ENCODE results near the gene URM1.

Gene URM1

DNA sequence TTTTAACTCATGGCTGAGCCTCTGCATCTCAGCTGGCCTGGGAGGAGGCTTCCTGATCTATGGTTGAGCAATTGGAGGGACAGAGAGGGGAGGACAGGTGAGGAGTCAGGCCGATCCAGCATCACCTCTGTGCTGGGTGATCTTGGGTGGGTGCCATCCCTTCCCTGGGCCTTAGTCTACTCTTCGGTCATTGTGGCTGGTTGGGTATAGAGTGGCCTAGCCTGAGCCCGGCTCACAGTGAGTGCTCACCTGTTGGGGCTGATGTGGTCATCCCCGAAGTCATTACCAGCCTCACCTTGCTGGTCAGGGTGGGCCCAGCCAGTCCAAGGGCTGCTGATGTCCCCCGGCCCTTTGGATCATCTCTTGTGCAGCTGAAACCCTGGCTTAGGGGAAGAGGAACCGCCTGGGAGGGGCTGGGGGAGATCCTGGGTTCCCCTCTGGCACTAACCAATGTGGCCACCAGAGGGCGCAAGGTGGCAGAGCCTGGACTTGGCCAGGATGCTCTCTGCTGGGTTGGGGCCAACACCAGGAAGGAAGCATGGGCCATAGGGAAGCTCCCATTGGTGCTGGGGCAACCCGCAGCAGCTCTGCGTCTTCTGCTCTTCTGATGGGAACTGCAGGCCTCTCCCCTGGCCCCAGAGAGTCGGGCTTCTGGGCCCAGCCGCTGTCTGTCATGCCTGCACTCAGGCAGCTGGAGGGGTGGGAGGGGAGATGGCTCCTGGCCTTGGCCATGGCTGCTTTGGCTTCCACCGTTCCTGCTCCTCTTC lies 67.4 kb downstream of the URM1 start:
- DNase-seq, result peak; percentile 69 to 73

DNA sequence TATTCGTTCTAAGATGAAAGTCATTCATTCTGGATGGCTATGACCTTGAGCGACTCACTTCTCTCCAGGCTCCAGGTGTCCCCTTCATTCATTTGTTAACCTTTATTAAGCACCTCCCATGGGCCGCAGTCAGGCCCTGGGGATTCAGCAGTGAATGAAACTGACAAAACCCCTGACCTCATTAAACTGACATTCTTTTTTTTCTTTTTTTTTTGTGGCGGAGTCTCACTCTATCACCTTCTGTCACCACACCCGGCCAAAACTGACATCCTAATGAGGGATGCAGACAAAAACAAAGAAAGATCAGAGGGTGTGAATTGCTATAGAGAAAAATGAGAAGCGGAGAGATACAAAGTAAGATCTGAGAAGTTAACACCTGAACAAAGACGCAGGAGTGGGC lies 68.1 kb downstream of the URM1 start:
- no peak for DNase-seq
